Right atrium auricular region (tissue), 2 donors: ENCODE data around the gene MYH10. TPM values are rescaled to one million over a fixed set of nuclear protein-coding genes. Genes with fewer than 3 reads are reported as not detected.

ENCODE experiments used
- DNase-seq: peaks from one replicate; pipeline ENCODE4 v3.0.0-alpha.2; 2019; ENCODE audit warnings: low spot score
- H3K27ac ChIP-seq, 2 donors: fragments of 200-600 bp; sonication (generic); 1 replicate in 1 of 2; 2 replicates in 1 of 2; pipeline ENCODE4 v1.5.1; 2016 to 2019
- H3K27me3 ChIP-seq, 2 donors: fragments of 200-600 bp; sonication (generic); one replicate each; pipeline versions ENCODE4 v1.5.1 to v1.6.0; 2017 to 2019
- H3K36me3 ChIP-seq: fragments of 200-600 bp; sonication (generic); one replicate; pipeline ENCODE4 v1.5.1; 2016
- H3K4me1 ChIP-seq, 2 donors: fragments of 200-600 bp; sonication (generic); one replicate each; pipeline versions ENCODE4 v1.5.1 to v1.6.0; 2017 to 2019
- H3K4me3 ChIP-seq, 2 donors: fragments of 200-600 bp; sonication (generic); 1 replicate in 1 of 2; 2 replicates in 1 of 2; pipeline ENCODE4 v1.5.1; 2017 to 2019; ENCODE audit warnings: mild to moderate bottlenecking in 1 of 2, moderate library complexity in 1 of 2
- H3K9me3 ChIP-seq, 2 donors: fragments of 200-600 bp; sonication (generic); one replicate each; pipeline ENCODE4 v1.5.1; 2019
- total RNA-seq, 2 donors: library from RNA; depleted of rRNA; stranded (reverse); fragments of >200 nt; gene quantifications; one replicate each; pipeline ENCODE4 v1.1.0, GENCODE V29; 2016
- TF ChIP-seq, protein P1 (sequence below), 2 donors: fragments of 200-600 bp; sonication (generic); IDR thresholded peaks; one replicate each; pipeline ENCODE4 v1.5.1; 2019; ENCODE audit warnings: antibody characterized with exemption in 2 of 2

MYH10 gene
- total RNA-seq, 2 donors from 2014 or later = 48.9 to 49.1 TPM

- TF ChIP-seq, protein P1, sequence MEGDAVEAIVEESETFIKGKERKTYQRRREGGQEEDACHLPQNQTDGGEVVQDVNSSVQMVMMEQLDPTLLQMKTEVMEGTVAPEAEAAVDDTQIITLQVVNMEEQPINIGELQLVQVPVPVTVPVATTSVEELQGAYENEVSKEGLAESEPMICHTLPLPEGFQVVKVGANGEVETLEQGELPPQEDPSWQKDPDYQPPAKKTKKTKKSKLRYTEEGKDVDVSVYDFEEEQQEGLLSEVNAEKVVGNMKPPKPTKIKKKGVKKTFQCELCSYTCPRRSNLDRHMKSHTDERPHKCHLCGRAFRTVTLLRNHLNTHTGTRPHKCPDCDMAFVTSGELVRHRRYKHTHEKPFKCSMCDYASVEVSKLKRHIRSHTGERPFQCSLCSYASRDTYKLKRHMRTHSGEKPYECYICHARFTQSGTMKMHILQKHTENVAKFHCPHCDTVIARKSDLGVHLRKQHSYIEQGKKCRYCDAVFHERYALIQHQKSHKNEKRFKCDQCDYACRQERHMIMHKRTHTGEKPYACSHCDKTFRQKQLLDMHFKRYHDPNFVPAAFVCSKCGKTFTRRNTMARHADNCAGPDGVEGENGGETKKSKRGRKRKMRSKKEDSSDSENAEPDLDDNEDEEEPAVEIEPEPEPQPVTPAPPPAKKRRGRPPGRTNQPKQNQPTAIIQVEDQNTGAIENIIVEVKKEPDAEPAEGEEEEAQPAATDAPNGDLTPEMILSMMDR (IDR thresholded peaks at IDR 0.05) = no peak
- DNase-seq = no peak
- no peak overlapping the region for H3K27ac ChIP-seq
- H3K36me3 ChIP-seq = peaks cover 29% of the 10 kb centered on the region
- H3K27me3 ChIP-seq = no peaks in the 10 kb centered on the region
- H3K9me3 ChIP-seq = no peaks in the 10 kb centered on the region
- no peak overlapping the region for H3K4me3 ChIP-seq
- H3K4me1 ChIP-seq = peaks cover 0 to 54% of the 10 kb centered on the region in 2 donors
Observed at GRCh38 chr17:8442310-8442709, 188.2 kb downstream of the MYH10 start.

GRCh38 chr17:8441690-8442089, 188.8 kb downstream of the MYH10 start:
- TF ChIP-seq, protein P1 (IDR thresholded peaks at IDR 0.05) = no peak
- Histone ChIP-seq H3K4me1 (peaks cover 0 to 58% of the 10 kb centered on the region in 2 donors), H3K9me3 (no peaks in the 10 kb centered on the region), H3K27ac (no peak overlapping the region), H3K36me3 (peaks cover 22% of the 10 kb centered on the region), H3K27me3 (no peaks in the 10 kb centered on the region), H3K4me3 (no peak overlapping the region)
- no peak for DNase-seq

DNA sequence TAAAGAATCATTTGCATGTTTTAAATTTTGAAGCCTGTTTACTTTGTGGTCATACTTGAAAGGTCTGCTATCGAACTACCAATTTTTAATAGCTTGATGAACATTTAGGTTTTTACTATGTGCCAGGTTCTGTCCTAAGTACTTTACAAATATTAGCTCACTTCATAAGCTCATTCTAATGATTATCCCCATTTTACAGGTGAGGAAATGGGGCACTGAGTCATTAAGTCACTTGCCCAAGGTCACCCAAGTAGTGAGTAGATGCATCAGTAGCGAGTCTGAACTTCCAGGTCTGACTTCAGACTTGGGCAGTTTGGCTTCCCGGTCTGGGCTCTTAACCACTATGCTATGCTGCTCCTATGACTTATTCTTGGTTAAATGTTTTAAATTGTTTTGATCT, 190.8 kb downstream of the MYH10 start:
- Histone ChIP-seq H3K27ac (no peak overlapping the region), H3K4me3 (no peak overlapping the region), H3K27me3 (no peaks in the 10 kb centered on the region), H3K4me1 (peaks cover 0 to 65% of the 10 kb centered on the region in 2 donors), H3K9me3 (no peaks in the 10 kb centered on the region), H3K36me3 (peaks cover 11% of the 10 kb centered on the region)
- DNase-seq = no peak
- TF ChIP-seq, protein P1 (IDR thresholded peaks at IDR 0.05) = no peak

GRCh38 chr17:8438441-8438840, 192.1 kb downstream of the MYH10 start:
- H3K4me3 ChIP-seq = no peak overlapping the region
- no peaks in the 10 kb centered on the region for H3K36me3 ChIP-seq
- H3K9me3 ChIP-seq = no peaks in the 10 kb centered on the region
- no peak for DNase-seq
- no peaks in the 10 kb centered on the region for H3K27me3 ChIP-seq
- TF ChIP-seq, protein P1 (IDR thresholded peaks at IDR 0.05) = no peak
- H3K4me1 ChIP-seq = peaks cover 0 to 57% of the 10 kb centered on the region in 2 donors
- H3K27ac ChIP-seq = no peak overlapping the region

GRCh38 chr17:8436844-8437171, 193.7 kb downstream of the MYH10 start:
- peak overlapping the region; percentile 95 for H3K4me3 ChIP-seq
- no peak for DNase-seq
- peaks cover 0 to 45% of the 10 kb centered on the region in 2 donors for H3K4me1 ChIP-seq
- H3K27ac ChIP-seq = peak overlapping the region; percentile 99 to 100
- H3K27me3 ChIP-seq = no peaks in the 10 kb centered on the region
- H3K9me3 ChIP-seq = no peaks in the 10 kb centered on the region
- H3K36me3 ChIP-seq = no peaks in the 10 kb centered on the region
- TF ChIP-seq, protein P1 (IDR thresholded peaks at IDR 0.05) = no peak

- H3K27ac ChIP-seq = peak overlapping the region; percentile 99 to 100
- no peaks in the 10 kb centered on the region for H3K36me3 ChIP-seq
- DNase-seq = peak; percentile 74
- peaks cover 0 to 45% of the 10 kb centered on the region in 2 donors for H3K4me1 ChIP-seq
- H3K27me3 ChIP-seq = no peaks in the 10 kb centered on the region
- TF ChIP-seq, protein P1 (IDR thresholded peaks at IDR 0.05) = peak in 1 of 2 donors; percentile 16
- H3K4me3 ChIP-seq = peak overlapping the region; percentile 95
- no peaks in the 10 kb centered on the region for H3K9me3 ChIP-seq
Observed at GRCh38 chr17:8436169-8436843, 194.2 kb downstream of the MYH10 start.
